A549 treated with Mapracorat at 1 μM for 4 hours (cell line): ENCODE results near the gene FAM151A. TPM values are rescaled to one million over a fixed set of nuclear protein-coding genes. Genes with fewer than 3 reads are reported as not detected.

Experiments
- total RNA-seq: library from RNA; stranded (reverse); fragments of 200-300 nt; extraction: Qiagen RNA extraction; gene quantifications from 5 replicates; pipeline ENCODE4 v1.2.3, GENCODE V29; 2022

FAM151A gene
- total RNA-seq, result 0.16 to 0.32 TPM (median 0.17 TPM) in 5 replicates

DNA sequence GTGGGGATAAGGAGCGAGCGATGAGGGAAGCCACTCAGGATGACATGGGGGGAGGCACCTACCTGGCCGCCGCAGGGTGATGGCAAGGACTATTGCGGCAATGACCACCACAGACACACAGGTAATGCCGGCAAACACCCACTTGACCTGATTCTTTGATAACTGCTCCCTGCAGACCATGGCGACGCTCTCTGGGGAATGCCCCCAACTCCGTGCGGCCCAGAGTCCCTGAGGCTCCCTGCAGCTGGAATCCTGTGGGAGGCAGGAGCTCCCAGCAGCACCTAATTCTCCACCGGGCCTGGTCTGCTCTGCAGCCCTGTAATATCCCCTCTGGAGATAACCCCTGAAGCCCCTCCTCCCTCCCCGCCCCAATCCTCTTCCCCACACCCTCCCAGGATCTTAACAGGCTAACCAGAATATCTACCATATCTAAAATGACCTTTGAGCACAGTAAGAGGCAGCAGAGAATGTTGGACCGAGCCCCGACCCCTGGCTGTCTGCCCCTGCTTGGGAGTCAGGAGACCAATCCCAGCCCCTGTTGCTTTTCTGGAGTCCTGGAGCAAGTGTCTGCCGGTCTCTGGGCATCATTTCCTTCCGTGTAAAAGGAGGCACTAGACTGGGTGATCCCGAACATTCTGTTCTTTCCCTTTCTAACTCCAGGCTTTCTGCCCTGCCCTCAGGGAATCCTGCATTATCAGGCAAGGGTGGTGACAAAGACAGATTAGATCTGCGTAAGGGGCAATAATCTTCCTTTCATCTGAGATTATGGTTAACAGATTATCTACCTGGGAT lies at the start of gene FAM151A:
FAM151A (minus strand) TSS at position 310 of the 792 bp plus-strand sequence; CDS start at position 180, 130 bp downstream.

DNA sequence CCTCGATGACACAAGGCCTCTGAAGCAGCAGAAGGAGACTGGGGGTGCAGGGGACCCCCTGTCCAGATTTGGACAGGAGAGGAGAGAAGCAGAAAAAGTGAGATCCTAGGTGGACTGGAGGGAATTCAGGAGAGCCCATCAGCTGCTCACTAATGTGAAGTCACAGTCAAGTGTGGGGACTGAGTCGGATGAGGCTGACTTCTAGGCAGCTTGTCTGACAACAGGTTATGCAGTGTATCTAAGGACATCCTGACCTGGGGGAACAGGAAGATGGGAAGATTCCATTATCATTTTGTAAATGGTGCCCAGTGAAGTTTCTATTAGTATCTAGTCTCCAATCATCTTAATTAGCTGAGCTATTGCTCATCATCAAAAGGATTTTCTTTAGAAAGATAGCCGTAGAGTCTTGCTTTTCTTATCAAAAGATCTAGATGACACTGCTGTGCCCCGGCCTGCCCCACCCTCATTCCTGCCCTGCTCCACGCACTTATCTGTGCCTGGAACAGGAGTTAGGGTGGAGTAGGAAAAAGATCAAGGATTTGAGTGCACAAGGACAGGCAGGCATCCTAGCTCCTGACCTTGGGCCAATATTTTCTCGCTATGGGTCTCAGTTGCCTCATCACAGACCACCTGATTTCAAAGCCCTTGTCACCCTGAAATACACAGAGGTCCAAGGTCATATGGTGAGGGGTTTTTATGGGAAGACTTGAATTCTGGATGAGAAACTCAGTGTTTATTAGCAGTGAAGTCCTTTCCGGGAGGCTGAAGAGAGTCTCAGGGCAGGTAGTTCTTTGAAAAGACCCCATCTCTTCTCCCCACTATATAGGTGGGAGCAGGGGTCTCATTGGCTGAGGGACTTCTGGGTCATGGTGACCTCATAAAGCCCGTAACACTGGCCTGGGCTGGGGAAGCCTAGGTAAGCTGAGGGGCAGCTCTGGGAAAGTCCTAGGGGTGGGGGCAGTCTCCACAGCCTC lies 17.8 kb upstream of the FAM151A start, which contains the start of gene MROH7:
MROH7 (plus strand) TSS at position 924 of the 974 bp plus-strand sequence. CDS start 11,141 bp downstream, outside the sequence.

Other genes starting within 250 kb of the FAM151A start
- gene SSBP3, start 217.1 kb downstream of the FAM151A start, total RNA-seq, result 5.4 to 7.3 TPM (median 6.7 TPM) in 5 replicates
- gene ACOT11, start 75.3 kb downstream of the FAM151A start, total RNA-seq, result 1.7 to 2.5 TPM (median 2.3 TPM) in 5 replicates
- gene MROH7, start 18.3 kb upstream of the FAM151A start, total RNA-seq, result not detected in 5 replicates
- 25.1 to 31.4 TPM (median 27.4 TPM) in 5 replicates for gene TTC4, start 92.3 kb upstream of the FAM151A start, total RNA-seq
- 4.0 to 5.2 TPM (median 4.8 TPM) in 5 replicates for gene PARS2, start 141.0 kb upstream of the FAM151A start, total RNA-seq
- gene TTC22, start 177.8 kb upstream of the FAM151A start, total RNA-seq, result not detected in 5 replicates